ENCODE measurements around the gene SEMA3A.

DNA sequence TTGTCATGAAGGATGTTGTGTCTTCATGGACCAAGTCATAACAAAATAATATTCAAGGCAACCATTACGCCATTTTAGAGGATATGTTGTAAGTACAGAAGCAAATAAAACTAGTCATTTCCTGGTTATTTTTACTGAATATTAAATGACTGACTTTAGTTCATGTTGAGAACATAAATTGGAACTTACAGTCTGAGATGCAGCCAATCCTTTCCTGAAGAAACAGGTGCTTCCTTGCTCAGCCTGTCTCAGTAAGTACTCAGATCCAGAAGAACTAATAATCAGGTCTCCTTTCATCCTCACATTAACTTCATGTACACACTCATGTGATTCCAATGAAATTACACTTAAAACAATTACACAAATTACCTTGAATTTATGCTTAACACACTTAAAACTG, 12.3 kb downstream of the SEMA3A start:
- TF ChIP-seq, protein P1, sequence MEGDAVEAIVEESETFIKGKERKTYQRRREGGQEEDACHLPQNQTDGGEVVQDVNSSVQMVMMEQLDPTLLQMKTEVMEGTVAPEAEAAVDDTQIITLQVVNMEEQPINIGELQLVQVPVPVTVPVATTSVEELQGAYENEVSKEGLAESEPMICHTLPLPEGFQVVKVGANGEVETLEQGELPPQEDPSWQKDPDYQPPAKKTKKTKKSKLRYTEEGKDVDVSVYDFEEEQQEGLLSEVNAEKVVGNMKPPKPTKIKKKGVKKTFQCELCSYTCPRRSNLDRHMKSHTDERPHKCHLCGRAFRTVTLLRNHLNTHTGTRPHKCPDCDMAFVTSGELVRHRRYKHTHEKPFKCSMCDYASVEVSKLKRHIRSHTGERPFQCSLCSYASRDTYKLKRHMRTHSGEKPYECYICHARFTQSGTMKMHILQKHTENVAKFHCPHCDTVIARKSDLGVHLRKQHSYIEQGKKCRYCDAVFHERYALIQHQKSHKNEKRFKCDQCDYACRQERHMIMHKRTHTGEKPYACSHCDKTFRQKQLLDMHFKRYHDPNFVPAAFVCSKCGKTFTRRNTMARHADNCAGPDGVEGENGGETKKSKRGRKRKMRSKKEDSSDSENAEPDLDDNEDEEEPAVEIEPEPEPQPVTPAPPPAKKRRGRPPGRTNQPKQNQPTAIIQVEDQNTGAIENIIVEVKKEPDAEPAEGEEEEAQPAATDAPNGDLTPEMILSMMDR (IDR thresholded peaks at IDR 0.05; ENCODE audit: insufficient read depth, low read length) = no peak
- TF ChIP-seq, protein P2, sequence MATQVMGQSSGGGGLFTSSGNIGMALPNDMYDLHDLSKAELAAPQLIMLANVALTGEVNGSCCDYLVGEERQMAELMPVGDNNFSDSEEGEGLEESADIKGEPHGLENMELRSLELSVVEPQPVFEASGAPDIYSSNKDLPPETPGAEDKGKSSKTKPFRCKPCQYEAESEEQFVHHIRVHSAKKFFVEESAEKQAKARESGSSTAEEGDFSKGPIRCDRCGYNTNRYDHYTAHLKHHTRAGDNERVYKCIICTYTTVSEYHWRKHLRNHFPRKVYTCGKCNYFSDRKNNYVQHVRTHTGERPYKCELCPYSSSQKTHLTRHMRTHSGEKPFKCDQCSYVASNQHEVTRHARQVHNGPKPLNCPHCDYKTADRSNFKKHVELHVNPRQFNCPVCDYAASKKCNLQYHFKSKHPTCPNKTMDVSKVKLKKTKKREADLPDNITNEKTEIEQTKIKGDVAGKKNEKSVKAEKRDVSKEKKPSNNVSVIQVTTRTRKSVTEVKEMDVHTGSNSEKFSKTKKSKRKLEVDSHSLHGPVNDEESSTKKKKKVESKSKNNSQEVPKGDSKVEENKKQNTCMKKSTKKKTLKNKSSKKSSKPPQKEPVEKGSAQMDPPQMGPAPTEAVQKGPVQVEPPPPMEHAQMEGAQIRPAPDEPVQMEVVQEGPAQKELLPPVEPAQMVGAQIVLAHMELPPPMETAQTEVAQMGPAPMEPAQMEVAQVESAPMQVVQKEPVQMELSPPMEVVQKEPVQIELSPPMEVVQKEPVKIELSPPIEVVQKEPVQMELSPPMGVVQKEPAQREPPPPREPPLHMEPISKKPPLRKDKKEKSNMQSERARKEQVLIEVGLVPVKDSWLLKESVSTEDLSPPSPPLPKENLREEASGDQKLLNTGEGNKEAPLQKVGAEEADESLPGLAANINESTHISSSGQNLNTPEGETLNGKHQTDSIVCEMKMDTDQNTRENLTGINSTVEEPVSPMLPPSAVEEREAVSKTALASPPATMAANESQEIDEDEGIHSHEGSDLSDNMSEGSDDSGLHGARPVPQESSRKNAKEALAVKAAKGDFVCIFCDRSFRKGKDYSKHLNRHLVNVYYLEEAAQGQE (IDR thresholded peaks at IDR 0.05; ENCODE audit: insufficient replicate concordance, low read depth) = no peak
- TF ChIP-seq GABPA (IDR thresholded peaks at IDR 0.05; ENCODE audit: low read depth) = no peak
- no peak for TF ChIP-seq POLR2AphosphoS5 (IDR thresholded peaks at IDR 0.05; ENCODE audit: low read depth)
- no peak for TF ChIP-seq SPI1 (IDR thresholded peaks at IDR 0.05; ENCODE audit: borderline replicate concordance, low read depth)
